ENCODE measurements around the gene FAM43A.
A peak's percentile ranks its signal among the peaks of the same experiment; 100 is the strongest.

Gene FAM43A

DNA sequence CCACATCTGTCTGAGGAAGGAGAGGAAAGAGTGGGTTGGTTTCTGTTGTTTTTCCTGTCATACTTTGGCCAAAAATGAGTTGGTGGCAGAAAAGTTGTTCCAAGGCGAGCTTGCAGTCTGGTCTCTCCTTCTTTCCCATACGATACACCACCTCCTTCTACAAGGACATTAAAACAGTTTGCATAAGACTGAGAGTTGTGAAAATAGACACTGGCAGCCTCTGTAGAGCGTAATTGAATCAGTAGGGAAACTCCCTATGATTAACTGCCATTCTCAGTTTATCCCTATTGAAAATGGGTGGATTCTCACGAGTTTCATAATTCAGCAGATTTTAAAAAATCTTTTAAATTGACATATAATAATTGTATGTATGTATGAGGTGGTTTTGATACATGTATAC, 10.0 kb upstream of the FAM43A start:
- no peak for DNase-seq (ENCODE audit: low read depth in 2 of 2)

GRCh38 chr3:194676471-194676870, 9.2 kb upstream of the FAM43A start:
- DNase-seq (ENCODE audit: low read depth in 2 of 2): no peak

DNA sequence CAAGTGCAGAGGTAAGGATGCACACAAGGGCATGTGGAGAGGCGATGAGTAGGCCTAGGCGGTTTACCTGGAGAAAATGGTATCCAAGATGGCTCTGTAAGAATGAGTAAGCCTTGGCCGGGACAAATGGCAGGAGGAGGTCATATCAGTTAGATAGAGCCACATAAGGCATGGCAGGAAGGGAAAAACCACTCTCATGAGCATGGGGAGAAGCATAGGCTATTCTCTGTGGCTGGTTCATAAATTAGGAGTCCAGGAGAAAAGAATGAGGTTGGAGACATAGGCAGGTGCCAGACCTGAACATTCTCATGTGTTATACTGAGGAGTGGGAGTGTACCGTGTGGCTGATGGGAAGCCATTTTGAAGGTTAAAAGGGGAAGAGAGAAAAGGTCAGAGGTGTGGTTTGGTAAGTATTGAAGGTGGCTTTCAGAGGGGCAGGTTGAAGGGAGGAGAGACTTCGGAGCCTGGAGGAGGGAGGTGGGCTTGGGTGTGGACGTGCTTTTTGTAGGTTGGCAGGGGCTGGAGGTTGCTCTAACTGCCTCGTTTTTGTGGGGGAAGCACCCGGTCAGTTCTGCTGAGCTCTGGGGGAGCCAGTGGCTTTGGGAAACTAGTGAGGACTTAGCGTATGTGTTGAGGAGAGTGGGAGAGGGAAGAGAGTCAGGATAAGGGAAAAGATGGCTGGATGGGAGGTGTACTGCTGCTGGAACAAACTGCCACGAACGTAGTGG, 4.6 kb upstream of the FAM43A start:
- DNase-seq (ENCODE audit: low read depth in 2 of 2): no peak

GRCh38 chr3:194682189-194682693, 3.4 kb upstream of the FAM43A start:
- no peak for DNase-seq (ENCODE audit: low read depth in 2 of 2)

DNA sequence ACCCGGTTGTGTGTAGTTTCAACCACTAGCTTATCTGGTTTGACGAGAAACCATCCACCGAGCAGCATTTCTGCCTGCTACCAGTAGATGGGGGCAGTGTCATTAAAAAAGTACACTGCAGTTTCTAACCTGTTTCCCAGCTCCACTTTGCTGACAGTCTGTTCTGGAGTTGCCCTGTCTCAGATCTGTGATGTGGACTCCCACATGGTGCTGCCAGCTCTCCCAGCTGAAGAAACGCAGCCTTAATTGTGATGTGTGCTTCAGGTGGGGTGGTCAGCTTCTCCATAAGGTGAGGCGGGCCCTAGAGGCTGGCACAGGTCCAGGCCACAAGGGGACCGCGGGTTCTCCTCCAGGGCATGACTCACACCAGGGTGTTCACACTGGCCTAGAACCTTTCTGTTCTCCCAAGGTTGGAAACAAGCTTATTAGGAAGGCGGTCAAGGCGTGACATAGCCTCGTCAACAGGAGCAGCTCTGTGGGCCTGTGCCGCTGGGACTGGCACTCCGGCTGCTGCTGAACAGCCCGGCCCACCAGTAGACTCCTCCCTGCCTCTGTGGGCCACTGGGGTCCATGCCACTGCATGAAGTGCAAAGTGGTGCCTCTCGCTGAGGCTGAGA, 2.9 kb upstream of the FAM43A start:
- DNase-seq (ENCODE audit: low read depth in 2 of 2): peak; percentile 48 to 55

DNA sequence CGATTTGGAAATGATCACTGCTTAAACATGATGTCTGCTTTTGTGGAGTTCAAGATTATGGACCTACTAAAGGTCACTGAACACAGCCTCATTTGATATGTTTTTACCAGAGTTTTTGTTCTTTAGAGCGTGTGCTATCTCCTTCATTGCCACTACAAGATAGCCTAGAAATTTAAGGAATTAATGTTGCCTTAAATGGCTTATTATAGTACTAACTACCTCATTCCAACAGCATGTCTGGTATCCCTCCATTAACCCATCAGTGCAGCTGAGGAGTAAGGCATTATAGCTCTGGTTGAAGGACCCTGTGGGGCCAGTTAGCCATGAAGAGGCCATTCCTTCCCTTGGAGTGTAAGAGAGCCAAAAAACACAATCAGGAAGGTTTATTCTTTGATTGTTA, 2.3 kb upstream of the FAM43A start:
- DNase-seq (ENCODE audit: low read depth in 2 of 2): no peak

GRCh38 chr3:194685065-194685717, 492 bp upstream of the FAM43A start:
- peak in 1 of 2 donors; percentile 46 for DNase-seq (ENCODE audit: low read depth in 2 of 2)

DNA sequence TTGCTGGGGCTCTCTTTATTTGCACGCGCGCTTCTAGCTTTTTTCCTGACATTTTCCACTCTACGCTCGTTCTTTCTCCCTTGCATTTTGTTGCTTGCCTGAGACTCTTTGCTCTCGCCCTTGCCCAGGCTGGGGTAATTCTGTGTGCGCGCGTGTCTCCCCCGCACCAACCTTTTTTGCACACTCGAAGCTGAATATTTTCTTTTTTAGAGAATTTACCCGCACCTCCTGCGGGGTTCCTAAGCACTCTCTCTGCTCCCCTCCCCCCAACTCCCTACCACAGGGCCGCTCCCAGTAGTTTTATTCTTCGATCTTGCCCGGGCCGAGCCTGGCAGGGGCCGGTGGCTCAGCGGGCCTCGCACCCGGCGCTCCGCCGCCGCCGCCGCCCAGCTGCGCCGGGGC, 732 bp downstream of the FAM43A start:
- no peak for DNase-seq (ENCODE audit: low read depth in 2 of 2)

- peak in 1 of 2 donors; percentile 12 for DNase-seq (ENCODE audit: low read depth in 2 of 2)
Measured at GRCh38 chr3:194686816-194687637, 1.3 kb downstream of the FAM43A start.

- DNase-seq (ENCODE audit: low read depth in 2 of 2): peak; percentile 63 to 77
Measured at GRCh38 chr3:194687638-194688199, 2.0 kb downstream of the FAM43A start.

DNA sequence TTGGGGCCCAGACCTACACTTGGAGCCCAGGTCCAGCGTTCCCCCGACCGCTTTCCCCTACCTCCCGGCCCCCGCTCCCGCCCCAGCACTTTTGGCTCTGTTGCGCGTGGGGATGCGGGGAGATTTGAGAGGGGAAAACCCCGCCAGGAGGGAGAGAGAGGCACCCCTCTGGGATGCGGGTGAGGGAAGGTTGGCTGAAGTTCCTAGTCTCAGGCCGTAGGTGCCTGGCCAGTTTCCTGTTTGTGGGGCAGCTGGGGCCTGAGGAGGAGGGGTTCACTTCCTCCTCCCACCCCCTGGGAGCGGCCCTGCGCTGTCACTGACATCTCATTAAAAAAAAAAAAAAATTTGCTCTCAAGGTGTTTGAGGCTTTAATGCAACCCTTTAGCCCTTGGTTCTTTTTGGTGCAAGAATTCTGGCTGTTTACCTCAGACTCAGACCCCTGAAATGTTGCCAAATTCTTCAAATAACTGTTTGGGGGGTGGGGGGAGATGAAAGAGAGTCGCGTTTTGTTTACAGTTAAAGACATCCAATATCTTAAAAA, 2.6 kb downstream of the FAM43A start:
- DNase-seq (ENCODE audit: low read depth in 2 of 2): no peak

GRCh38 chr3:194688946-194689345, 3.3 kb downstream of the FAM43A start:
- no peak for DNase-seq (ENCODE audit: low read depth in 2 of 2)

DNA sequence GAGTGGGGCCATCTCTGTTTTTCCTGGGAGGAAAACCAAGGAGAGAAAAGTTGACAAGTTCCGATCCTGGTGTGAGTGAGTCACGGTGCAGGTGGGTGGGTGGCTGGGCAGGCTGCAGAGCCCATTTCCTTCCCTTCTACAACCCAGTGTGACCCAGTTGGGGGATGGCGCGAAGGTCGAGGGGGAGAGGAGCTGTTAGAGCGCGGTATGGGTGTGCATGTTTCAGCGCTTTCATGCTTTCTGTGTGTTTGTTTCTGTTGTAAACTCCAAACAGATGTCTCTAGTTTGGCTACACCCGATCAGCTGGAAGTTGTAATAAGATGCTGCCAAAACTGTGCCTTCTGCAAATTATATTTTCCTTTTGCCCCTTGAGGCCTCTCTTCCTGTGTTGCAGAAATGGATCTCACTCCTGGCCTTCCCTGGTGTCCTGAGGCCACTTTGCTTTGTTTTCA, 3.8 kb downstream of the FAM43A start:
- DNase-seq (ENCODE audit: low read depth in 2 of 2): no peak

DNA sequence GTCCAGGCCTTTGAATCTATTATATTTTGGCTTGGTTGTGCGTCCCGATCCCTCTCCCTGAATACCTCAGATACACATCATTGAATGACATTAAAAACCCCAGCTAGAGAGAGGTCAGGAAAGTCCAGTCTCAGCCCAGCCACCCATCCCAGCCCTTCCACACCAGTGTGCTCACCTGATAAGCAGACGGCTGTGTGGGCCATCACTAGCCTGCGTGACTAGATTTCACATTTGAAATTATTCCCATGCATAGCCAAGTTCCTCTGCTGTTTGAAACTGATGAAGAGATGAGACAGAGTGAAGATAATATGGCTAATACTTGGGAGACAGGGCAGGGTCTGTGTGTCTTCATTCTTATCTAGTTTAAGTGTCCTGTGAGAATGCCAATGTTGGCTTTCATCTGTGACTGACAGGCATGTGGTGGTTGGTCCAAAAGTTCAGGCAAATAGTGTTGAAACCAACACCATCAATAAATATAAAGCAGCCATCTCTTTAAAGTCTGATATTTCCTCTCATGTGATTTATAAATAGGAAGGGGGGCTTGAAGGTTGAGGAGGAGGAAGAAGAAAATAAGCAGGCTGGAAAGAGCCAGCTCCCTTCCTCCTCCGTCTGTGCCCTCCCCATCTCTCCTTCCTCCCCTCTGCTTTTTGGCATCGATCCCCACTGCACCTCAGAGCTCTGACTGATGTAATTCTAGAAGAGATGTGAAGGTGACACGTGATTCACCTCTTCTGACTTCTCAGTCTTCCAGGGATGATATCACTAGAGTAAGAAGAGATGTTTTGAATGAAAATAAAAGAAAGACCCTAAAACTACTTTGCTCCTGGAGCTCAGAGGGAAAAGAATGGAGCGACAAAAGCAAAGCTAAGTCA, 5.1 kb downstream of the FAM43A start:
- no peak for DNase-seq (ENCODE audit: low read depth in 2 of 2)

- DNase-seq (ENCODE audit: low read depth in 2 of 2): no peak
Measured at GRCh38 chr3:194691481-194692283, 6.0 kb downstream of the FAM43A start.

DNA sequence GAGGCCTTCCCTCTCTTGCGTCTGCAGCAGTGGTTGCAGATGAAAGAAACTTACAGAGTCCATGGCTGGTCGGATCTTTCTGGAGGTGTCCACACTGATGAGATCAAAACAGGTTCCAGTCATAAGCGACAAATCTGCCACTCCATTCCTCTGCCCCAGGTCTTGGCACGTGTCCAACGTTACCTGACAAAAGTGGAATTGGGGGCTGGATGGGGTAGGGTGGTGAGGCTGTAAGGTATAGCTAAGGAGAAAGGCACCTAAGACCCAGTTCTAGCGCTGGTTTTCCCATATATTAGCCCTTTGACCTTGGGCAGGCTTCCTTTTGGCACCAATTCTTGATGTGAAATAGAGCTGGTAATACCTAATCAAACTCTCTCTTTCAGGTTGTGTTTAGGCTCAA, 11.0 kb downstream of the FAM43A start:
- no peak for DNase-seq (ENCODE audit: low read depth in 2 of 2)

DNA sequence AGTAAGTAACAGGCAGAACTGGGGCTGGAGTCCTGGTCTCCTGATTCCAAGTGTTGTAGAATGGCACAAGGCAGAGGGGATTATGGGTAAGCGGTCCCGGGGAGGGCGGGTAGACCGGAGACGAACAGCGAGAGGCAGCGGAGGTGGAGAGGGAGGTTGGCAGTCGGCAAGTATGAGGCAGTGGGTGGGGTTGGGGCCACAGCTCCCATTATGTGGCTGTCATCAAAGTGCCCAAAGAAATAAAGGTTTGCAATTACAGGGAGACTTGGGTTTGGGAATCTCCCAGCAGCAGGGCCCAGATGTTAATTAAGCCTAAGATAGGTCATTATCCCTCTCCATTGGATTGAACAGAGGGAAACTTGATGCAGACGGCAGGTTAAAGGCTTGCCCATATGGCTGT, 16.9 kb downstream of the FAM43A start:
- DNase-seq (ENCODE audit: low read depth in 2 of 2): no peak

DNA sequence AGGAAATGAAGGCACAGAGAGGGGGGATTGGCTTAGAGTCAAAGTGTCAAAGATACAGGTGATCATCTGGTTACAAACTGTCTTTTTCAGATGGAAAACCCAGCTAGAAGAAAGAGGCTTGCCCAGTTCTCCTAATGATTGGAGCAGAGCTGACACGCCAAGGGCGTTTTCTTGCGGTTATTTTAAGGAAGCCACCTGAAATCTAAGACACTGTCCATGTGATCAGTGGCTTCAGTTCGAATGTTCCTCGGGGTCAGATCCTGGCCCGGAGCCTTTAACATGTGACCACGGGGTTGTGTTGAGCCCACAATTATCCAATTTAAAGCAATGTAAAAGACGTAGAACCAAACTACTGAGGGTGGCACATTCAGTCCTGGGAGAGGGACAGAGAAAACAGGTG, 19.5 kb downstream of the FAM43A start:
- DNase-seq (ENCODE audit: low read depth in 2 of 2): no peak

- no peak for DNase-seq (ENCODE audit: low read depth in 2 of 2)
Measured at GRCh38 chr3:194705761-194706160, 20.1 kb downstream of the FAM43A start.

DNA sequence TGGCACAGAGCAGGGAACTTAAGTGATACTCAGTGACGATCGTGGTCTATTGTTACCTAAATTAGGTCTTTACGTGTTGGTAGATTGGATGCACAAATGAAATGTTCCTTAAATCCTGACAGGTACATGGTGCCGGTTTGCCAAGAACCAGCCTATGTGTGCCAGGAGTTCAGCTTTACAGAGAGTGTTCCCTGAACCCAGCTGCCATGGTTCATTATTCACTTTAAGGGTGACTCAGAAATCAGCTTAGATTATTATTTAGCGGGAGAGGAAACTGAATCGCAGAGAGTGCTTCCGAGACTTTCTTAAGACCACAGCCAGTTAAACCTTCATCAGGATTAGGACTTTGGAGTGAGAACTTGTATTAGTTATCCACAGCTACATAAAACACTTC, 21.5 kb downstream of the FAM43A start:
- no peak for DNase-seq (ENCODE audit: low read depth in 2 of 2)

Data from activated CD4-positive, alpha-beta T cell treated with anti-CD3 and anti-CD28 coated beads for 24 hours (primary cell).